Smooth muscle cell of trachea (primary cell): Measurements from ENCODE around the gene XPO4. TPM values are rescaled to one million over a fixed set of nuclear protein-coding genes. Genes with fewer than 3 reads are reported as not detected.

ENCODE experiments used
- total RNA-seq: library from RNA; depleted of rRNA; stranded (reverse); fragments of >200 nt; gene quantifications from 2 replicates; pipeline ENCODE4 v1.2.1, GENCODE V29; 2014

XPO4 gene
- total RNA-seq = 17.9 and 21.8 TPM in 2 replicates

GRCh38 chr13:20902438-20903163, at the start of gene XPO4:
Gene XPO4, minus strand, starts transcription at chr13:20902746. Its CDS starts 8 bp downstream, at chr13:20902738.

GRCh38 chr13:20773194-20774080, 129.1 kb downstream of the XPO4 start, which contains the start of gene EEF1AKMT1:
Gene EEF1AKMT1, minus strand, starts transcription at chr13:20773961. Its CDS starts 16,363 bp downstream, at chr13:20757598.

Other genes starting within 250 kb of the XPO4 start
- 0.87 and 3.6 TPM in 2 replicates for gene IL17D, start 199.0 kb downstream of the XPO4 start, total RNA-seq
- 12.4 and 13.4 TPM in 2 replicates for gene EEF1AKMT1, start 128.8 kb downstream of the XPO4 start, total RNA-seq
- gene LATS2, start 158.8 kb upstream of the XPO4 start, total RNA-seq = 14.3 and 20.7 TPM in 2 replicates
- 37.5 and 42.6 TPM in 2 replicates for gene SAP18, start 237.4 kb upstream of the XPO4 start, total RNA-seq